Liver (tissue), 9 donors: ENCODE results near the gene UBTF. TPM values are rescaled to one million over a fixed set of nuclear protein-coding genes. Genes with fewer than 3 reads are reported as not detected.

Experiments
- DNase-seq: peaks from one replicate; pipeline ENCODE4 v3.0.0-alpha.2; 2017; ENCODE audit warnings: low spot score
- H3K27ac ChIP-seq, 2 donors: one replicate each; pipeline ENCODE4 v1.7.0; 2013; ENCODE audit warnings: inconsistent platforms in 2 of 2, low read length in 2 of 2, control low read depth in 1 of 2, low read depth in 1 of 2, mild to moderate bottlenecking in 1 of 2
- H3K27me3 ChIP-seq, 4 donors: one replicate each; pipeline versions ENCODE4 v1.6.1 to v1.7.0; 2013; ENCODE audit warnings: low read length in 3 of 4, inconsistent platforms in 1 of 4, mild to moderate bottlenecking in 1 of 4, moderate library complexity in 1 of 4; ENCODE audit not compliant: control insufficient read depth in 4 of 4, insufficient read depth in 4 of 4
- H3K36me3 ChIP-seq, 4 donors: one replicate each; pipeline versions ENCODE4 v1.6.1 to v1.7.0; 2013; ENCODE audit warnings: low read length in 3 of 4, mild to moderate bottlenecking in 3 of 4, low read depth in 1 of 4, moderate library complexity in 1 of 4; ENCODE audit not compliant: control insufficient read depth in 4 of 4, insufficient read depth in 3 of 4
- H3K4me1 ChIP-seq, 4 donors: one replicate each; pipeline versions ENCODE4 v1.6.1 to v1.7.0; 2013; ENCODE audit warnings: low read length in 3 of 4, mild to moderate bottlenecking in 3 of 4, moderate library complexity in 1 of 4; ENCODE audit not compliant: control insufficient read depth in 4 of 4, insufficient read depth in 4 of 4
- H3K4me3 ChIP-seq, 3 donors: one replicate each; pipeline versions ENCODE4 v1.6.1 to v1.7.0; 2013; ENCODE audit warnings: low read length in 3 of 3, control low read depth in 1 of 3, low read depth in 1 of 3, mild to moderate bottlenecking in 1 of 3
- H3K9ac ChIP-seq, 2 donors: one replicate each; pipeline ENCODE4 v1.7.0; 2013; ENCODE audit warnings: low read length in 2 of 2, mild to moderate bottlenecking in 2 of 2, moderate library complexity in 2 of 2, control low read depth in 1 of 2, low read depth in 1 of 2
- H3K9me3 ChIP-seq, 4 donors: one replicate each; pipeline versions ENCODE4 v1.6.1 to v1.7.0; 2013; ENCODE audit warnings: low read length in 3 of 4; ENCODE audit not compliant: control insufficient read depth in 4 of 4
- CTCF ChIP-seq: fragments of 150-350 bp; IDR thresholded peaks from 2 replicates; pipeline ENCODE4 v1.5.1; 2017; ENCODE audit warnings: improper control_type of control experiment, low read depth, low read length; ENCODE audit not compliant: missing input control
- EGR1 ChIP-seq, 2 donors: IDR thresholded peaks; 2 replicates each; pipeline ENCODE4 v1.6.1; 2016 to 2018; ENCODE audit warnings: antibody characterized with exemption in 2 of 2, low read depth in 2 of 2
- FOXA1 ChIP-seq: IDR thresholded peaks from 2 replicates; pipeline ENCODE4 v1.6.1; 2016; ENCODE audit warnings: antibody characterized with exemption
- FOXA2 ChIP-seq: IDR thresholded peaks from 2 replicates; pipeline ENCODE4 v1.6.1; 2016; ENCODE audit warnings: antibody characterized with exemption
- GABPA ChIP-seq, 2 donors: IDR thresholded peaks in 1 of 2; conservative IDR thresholded peaks in 1 of 2; 2 replicates each; pipeline ENCODE4 v1.6.1; 2016; ENCODE audit warnings: antibody characterized with exemption in 2 of 2, mild to moderate bottlenecking in 1 of 2, moderate library complexity in 1 of 2
- HNF4A ChIP-seq, 2 donors: conservative IDR thresholded peaks; 2 replicates each; pipeline ENCODE4 v1.6.1; 2016; ENCODE audit warnings: antibody characterized with exemption in 2 of 2, mild to moderate bottlenecking in 2 of 2
- HNF4G ChIP-seq: IDR thresholded peaks from 2 replicates; pipeline ENCODE4 v1.6.1; 2016; ENCODE audit warnings: antibody characterized with exemption
- JUND ChIP-seq, 2 donors: IDR thresholded peaks; 2 replicates each; pipeline ENCODE4 v1.6.1; 2016; ENCODE audit warnings: antibody characterized with exemption in 2 of 2
- MAX ChIP-seq: IDR thresholded peaks from 2 replicates; pipeline ENCODE4 v1.6.1; 2016; ENCODE audit warnings: antibody characterized with exemption
- NR2F2 ChIP-seq: IDR thresholded peaks from 2 replicates; pipeline ENCODE4 v1.6.1; 2016; ENCODE audit warnings: antibody characterized with exemption
- RAD21 ChIP-seq, 2 donors: IDR thresholded peaks; 2 replicates each; pipeline ENCODE4 v1.6.1; 2016; ENCODE audit warnings: antibody characterized with exemption in 2 of 2, mild to moderate bottlenecking in 2 of 2
- REST ChIP-seq: IDR thresholded peaks from 2 replicates; pipeline ENCODE4 v1.6.1; 2016; ENCODE audit warnings: antibody characterized with exemption, mild to moderate bottlenecking
- RXRA ChIP-seq, 2 donors: IDR thresholded peaks; 2 replicates each; pipeline ENCODE4 v1.6.1; 2017 to 2018; ENCODE audit warnings: antibody characterized with exemption in 2 of 2, mild to moderate bottlenecking in 1 of 2
- SP1 ChIP-seq: IDR thresholded peaks from 2 replicates; pipeline ENCODE4 v1.6.1; 2018; ENCODE audit warnings: antibody characterized with exemption, mild to moderate bottlenecking
- TAF1 ChIP-seq: conservative IDR thresholded peaks from 2 replicates; pipeline ENCODE4 v1.6.1; 2016; ENCODE audit warnings: antibody characterized with exemption, mild to moderate bottlenecking
- YY1 ChIP-seq: IDR thresholded peaks from 2 replicates; pipeline ENCODE4 v1.6.1; 2016; ENCODE audit warnings: antibody characterized with exemption, mild to moderate bottlenecking
- ZBTB33 ChIP-seq: IDR thresholded peaks from 2 replicates; pipeline ENCODE4 v1.6.1; 2016; ENCODE audit warnings: antibody characterized with exemption
- WGBS: extraction: QIAGEN DNeasy Blood & Tissue Kit; methylation state at CpG from one replicate; pipeline ENCODE4 v1.1.7; 2013; 5-methylcytosine and 5-hydroxymethylcytosine counted together
- polyA plus RNA-seq, 2 donors: library from polyadenylated mRNA; stranded (reverse) in 1 of 2; unstranded in 1 of 2; fragments of 200-250 nt in 1 of 2; fragments of >200 nt in 1 of 2; fragmentation: Nextera tagmentation in 1 of 2; extraction: Ambion mirVana in 1 of 2; gene quantifications; one replicate each; pipeline versions ENCODE4 v1.2.1 to v1.2.3, GENCODE V29; 2013 to 2015
- total RNA-seq, 2 donors: library from RNA; depleted of rRNA; stranded (reverse); fragments of >200 nt; gene quantifications; one replicate each; pipeline ENCODE4 v1.2.3, GENCODE V29; 2014
- TF ChIP-seq, protein P1 (sequence below): IDR thresholded peaks from 2 replicates; pipeline ENCODE4 v1.6.1; 2016; ENCODE audit warnings: antibody characterized with exemption
- donor health status: healthy.
- donor health status: healthy.
- donor health status: healthy.
- donor health status: healthy.
- donor health status: healthy.

The UBTF gene
- total and polyA plus RNA-seq, 4 donors = 12.5 to 39.6 (median 23.9) TPM

DNA sequence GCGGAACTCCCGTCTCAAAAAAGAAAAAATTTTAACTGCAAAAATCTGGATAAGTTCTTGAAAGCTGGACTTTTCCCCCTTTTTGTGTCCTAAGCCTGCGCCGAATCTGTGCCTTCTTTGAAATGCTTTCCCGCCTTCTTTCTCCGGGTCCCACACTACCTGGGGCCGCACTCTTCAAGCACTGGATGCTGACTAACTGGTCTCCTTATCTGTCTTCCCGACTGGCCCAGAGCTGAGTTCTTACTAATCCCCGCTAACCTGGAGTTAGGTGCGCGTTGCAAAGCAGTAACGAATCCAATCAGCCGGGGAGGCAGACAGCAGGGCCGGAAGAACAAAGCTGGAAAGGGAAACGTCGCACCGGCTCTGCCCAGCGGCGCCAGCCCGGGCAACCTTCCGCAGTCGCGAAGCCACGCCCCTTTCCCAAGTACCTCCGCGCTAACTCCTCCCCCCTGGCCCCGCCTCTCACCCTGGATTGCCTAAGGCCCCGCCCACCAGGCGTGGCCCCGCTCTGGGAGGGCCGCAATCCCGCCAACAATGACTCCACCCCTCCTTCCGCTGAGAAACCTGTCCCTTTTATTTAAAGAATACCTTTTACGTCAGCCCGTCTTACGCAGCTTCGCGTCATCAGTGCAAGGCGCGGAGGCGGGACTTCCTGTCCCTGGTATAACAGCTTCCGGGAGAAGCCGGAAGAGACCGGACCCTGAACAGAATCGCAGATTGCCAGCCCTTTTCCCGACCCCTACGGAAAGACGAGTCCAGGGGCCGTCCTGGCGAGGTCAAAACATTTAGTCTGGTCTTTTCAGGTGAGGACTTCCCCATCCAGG, 33.0 kb downstream of the UBTF start, which contains the start of gene TMUB2:
TSS of gene TMUB2 (plus strand) at position 666 of the 824 bp plus-strand sequence. CDS start 737 bp downstream, outside the sequence.
- H3K27ac ChIP-seq = peak within 1 kb of the TSS; percentile 94 to 97
- H3K4me3 ChIP-seq = peak within 1 kb of the TSS; percentile 78 to 99 (median 97)
- H3K27me3 ChIP-seq = no peaks in the 10 kb centered on the region
- TF ChIP-seq RAD21 (IDR thresholded peaks at IDR 0.05) = peak; percentile 23 to 43
- TF ChIP-seq SP1 = peak; percentile 94
- TF ChIP-seq JUND (IDR thresholded peaks at IDR 0.05) = peak; percentile 76 to 83
- peak; percentile 14 for TF ChIP-seq FOXA1
- no peak for TF ChIP-seq HNF4G
- no peak for TF ChIP-seq FOXA2
- peak; percentile 18 to 38 for TF ChIP-seq HNF4A (conservative IDR thresholded peaks at IDR 0.05)
- peak; percentile 56 to 66 for TF ChIP-seq RXRA (IDR thresholded peaks at IDR 0.05)
- TF ChIP-seq ZBTB33 = peak; percentile 62
- TF ChIP-seq, protein P1, sequence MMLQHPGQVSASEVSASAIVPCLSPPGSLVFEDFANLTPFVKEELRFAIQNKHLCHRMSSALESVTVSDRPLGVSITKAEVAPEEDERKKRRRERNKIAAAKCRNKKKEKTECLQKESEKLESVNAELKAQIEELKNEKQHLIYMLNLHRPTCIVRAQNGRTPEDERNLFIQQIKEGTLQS = peak; percentile 85
- TF ChIP-seq YY1 = peak; percentile 66
- peak; percentile 72 for TF ChIP-seq TAF1
- peak in 1 of 2 donors; percentile 75 for TF ChIP-seq EGR1 (IDR thresholded peaks at IDR 0.05; ENCODE audit: low read depth in 2 of 2)
- TF ChIP-seq NR2F2 = peak; percentile 27
- peak; percentile 52 for TF ChIP-seq REST
- TF ChIP-seq GABPA (IDR thresholded peaks at IDR 0.05 in 1 of 2, conservative IDR thresholded peaks at IDR 0.05 in 1 of 2) = peak; percentile 99
- TF ChIP-seq CTCF = no peak
- peak; percentile 61 for TF ChIP-seq MAX
- peaks cover 0 to 22% (median 12%) of the 10 kb centered on the region in 4 donors for H3K36me3 ChIP-seq
- H3K9ac ChIP-seq = peak within 1 kb of the TSS; percentile 96
- WGBS = under 1% methylated on average over 50 of the region's 50 CpGs
- H3K9me3 ChIP-seq = no peaks in the 10 kb centered on the region
- H3K4me1 ChIP-seq = peaks cover 7 to 35% (median 31%) of the 10 kb centered on the region in 4 donors
- peak; percentile 100 for DNase-seq
